AG09319 (cell line): ENCODE results near the gene USP3.
A peak's percentile ranks its signal among the peaks of the same experiment; 100 is the strongest.
"Not testable (repeated sequence)": the region's sequence is repeated elsewhere in the genome, so short reads cannot be mapped to it uniquely, and the experiment has no call there.

Experiments used
- DNase-seq: peaks from one replicate; pipeline ENCODE4 v3.0.0-alpha.2; 2010; ENCODE audit warnings: low read depth; ENCODE audit errors: extremely low read depth
- CTCF ChIP-seq: IDR thresholded peaks from 2 replicates; pipeline ENCODE4 v1.5.1; 2011; ENCODE audit warnings: low read depth, mild to moderate bottlenecking, inconsistent platforms, low read length, moderate library complexity

USP3 gene

DNA sequence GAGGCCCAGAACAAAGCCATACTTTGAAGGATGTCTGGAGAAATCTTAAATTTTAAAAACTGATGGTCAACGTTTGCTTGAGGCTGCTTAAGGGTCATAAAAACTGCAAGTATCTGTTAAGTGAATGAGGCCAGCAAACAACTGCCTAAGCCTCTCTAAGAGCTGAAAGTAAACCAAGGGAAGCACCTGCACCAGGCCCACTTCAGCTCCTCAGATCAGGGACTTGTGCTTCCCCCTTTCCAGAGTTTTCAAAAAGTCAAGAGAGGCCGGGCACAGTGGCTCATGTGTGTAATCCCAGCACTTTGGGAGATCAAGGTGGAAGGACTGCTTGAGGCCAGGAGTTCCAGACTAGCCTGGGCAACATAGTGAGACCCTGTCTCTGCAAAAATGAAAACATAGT, 101.9 kb downstream of the USP3 start:
- DNase-seq: no peak
- TF ChIP-seq CTCF: no peak

DNA sequence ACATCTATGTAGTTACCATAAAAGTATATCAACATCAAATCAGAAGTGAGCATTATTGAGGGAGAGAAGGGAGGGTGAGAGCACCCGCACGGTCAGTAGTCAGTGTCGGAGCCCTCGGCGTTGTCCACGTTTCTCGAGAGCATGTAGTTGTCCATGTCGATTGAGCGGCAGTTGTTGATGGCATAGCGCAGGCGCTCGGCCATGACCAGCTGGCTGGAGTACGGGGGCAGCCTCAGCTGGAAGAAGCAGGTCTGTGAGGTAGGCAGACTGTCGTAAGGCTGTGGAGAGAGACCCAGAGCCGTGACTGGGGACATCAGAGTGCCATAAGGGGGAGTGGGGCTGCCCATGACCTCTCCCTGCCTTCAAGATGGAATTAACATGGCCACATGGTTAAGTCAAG, 104.6 kb downstream of the USP3 start:
- DNase-seq: no peak
- no peak for TF ChIP-seq CTCF

GRCh38 chr15:63609448-63609847, 105.1 kb downstream of the USP3 start:
- TF ChIP-seq CTCF: no peak
- no peak for DNase-seq

- peak; percentile 48 for DNase-seq
- TF ChIP-seq CTCF: peak; percentile 85
Observed at GRCh38 chr15:63610209-63610841, 105.9 kb downstream of the USP3 start.

- no peak for DNase-seq
- no peak for TF ChIP-seq CTCF
Observed at GRCh38 chr15:63611177-63611576, 106.8 kb downstream of the USP3 start.

GRCh38 chr15:63612300-63612699, 107.9 kb downstream of the USP3 start:
- DNase-seq: no peak
- no peak for TF ChIP-seq CTCF

GRCh38 chr15:63615935-63616334, 111.5 kb downstream of the USP3 start:
- DNase-seq: no peak
- TF ChIP-seq CTCF: no peak

GRCh38 chr15:63617147-63617546, 112.8 kb downstream of the USP3 start:
- not testable (repeated sequence) for DNase-seq

DNA sequence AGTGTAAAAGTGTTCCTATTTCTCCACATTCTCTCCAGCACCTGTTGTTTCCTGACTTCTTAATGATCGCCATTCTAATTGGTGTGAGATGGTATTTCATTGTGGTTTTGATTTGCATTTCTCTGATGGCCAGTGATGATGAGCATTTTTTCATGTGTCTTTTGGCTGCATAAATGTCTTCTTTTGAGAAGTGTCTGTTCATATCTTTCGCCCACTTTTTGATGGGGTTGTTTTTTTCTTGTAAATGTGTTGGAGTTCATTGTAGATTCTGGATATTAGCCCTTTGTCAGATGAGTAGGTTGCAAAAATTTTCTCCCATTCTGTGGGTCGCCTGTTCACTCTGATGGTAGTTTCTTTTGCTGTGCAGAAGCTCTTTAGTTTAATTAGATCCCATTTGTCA, 113.2 kb downstream of the USP3 start:
- not testable (repeated sequence) for DNase-seq

DNA sequence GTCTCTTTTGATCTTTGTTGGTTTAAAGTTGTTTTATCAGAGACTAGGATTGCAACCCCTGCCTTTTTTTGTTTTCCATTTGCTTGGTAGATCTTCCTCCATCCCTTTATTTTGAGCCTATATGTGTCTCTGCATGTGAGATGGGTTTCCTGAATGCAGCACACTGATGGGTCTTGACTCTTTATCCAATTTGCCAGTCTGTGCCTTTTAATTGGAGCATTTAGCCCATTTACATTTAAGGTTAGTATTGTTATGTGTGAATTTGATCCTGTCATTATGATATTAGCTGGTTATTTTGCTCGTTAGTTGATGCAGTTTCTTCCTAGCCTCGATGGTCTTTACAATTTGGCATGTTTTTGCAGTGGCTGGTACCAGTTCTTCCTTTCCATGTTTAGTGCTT, 116.4 kb downstream of the USP3 start:
- DNase-seq: not testable (repeated sequence)
